GM18517 (cell line): Measurements from ENCODE around the gene RNF149.
"Not testable (repeated sequence)": the region's sequence is repeated elsewhere in the genome, so short reads cannot be mapped to it uniquely, and the experiment has no call there.

ENCODE experiments used
- ATAC-seq: cut with Tn5 transposase; IDR thresholded peaks from one replicate; pipeline ENCODE4 v1.9.1; 2021; ENCODE audit warnings: mild to moderate bottlenecking, moderate library complexity; ENCODE audit not compliant: unreplicated experiment

Gene RNF149

GRCh38 chr2:101235956-101236355, 72.5 kb downstream of the RNF149 start:
- ATAC-seq, result not testable (repeated sequence)

DNA sequence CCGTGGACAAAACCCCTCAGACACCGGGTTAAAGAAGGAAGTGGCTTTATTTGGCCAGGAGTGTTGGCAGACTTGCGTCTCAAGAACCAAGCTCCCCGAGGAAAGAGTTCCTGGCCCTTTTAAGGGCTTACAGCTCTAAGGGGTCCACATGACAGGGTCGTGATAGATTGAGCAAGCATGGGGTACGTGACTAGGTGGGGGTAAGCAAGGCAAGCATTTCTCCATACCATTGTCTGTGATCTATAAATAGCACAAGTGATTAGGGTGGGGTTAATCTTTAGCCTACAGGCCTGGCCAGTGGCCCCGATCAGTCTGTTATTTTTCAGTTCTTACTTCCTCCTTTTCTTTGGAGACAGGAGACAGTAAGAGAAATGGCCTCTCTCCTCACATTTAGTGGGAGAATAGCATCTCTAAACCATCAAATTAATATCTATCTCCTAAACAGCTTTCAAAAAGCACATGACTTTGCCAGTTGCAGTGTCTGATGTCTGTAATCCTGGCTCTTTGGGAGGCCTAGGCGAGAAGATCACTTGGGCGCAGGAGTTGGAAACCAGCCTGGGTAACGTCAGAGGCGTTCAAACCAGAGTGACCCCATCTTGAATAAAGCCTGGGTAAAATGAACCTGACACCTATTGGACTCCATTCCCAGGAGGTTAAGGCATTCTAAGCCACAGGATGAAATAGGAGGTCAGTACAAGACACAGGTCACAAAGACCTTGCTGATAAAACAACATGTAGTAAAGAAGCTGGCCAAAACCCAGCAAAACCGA, 74.1 kb downstream of the RNF149 start:
- no peak for ATAC-seq

DNA sequence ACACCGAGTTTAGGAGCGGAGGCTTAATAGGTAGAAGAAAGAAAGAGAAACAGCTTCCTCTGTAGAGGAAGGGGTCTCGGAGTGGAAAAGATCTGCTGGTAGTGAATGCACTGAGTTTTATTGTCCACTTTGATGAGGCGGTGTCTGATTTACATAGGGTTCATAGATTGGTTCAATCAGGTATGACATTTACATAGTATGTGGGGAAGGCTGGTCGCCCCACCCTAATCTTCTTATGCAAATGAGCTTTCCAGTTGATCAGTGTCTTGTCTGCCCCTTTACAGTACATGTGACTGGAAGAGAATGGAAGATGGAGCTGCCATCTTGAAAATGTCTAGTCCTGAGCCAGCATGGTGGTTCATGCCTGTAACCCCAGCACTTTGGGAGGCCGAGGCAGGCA, 75.7 kb downstream of the RNF149 start:
- no peak for ATAC-seq

GRCh38 chr2:101231937-101232730, 76.4 kb downstream of the RNF149 start:
- no peak for ATAC-seq

DNA sequence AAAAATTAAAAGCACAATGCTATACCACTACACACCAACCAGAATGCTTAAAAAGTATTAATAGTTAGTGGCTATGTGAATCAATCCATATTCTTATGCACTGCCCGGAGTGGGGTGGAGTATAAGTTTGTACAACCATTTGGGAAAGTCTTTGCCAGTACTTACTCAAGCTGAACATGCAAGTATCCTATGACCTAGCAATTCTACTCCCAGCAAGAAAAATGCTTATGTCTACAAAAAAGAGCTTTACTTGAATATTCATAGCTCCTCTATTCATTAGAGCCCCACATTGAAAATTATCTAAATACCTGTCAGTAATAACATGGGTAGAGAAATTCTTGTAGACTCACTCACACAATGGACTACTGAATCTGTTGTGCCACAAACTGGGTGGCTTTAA, 77.3 kb downstream of the RNF149 start:
- ATAC-seq, result no peak

DNA sequence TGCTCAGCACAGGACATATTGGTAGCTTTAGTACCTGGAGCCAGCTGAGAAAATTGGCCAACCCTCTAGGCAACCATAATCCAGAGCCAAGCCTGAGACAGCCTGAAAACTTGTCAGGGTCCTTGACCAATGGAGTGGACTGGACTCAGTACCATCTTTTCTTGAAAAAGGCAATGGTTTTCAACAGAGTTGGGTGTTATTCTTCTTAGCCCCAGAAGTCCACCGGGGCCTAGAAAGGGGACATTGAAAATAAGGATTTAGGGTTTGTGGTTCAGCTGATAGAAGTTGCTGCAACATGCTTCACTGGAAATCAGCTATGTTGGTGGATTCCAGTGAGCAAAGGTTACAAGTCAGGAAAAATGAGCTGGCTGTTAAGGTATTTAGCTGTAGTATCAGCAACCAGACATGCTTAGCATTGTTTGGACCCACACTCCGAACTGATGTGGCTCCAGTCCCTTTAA, 77.9 kb downstream of the RNF149 start:
- no peak for ATAC-seq
